Measurements from ENCODE around the gene CRLF1.
A peak's percentile ranks its signal among the peaks of the same experiment; 100 is the strongest.

Gene CRLF1

DNA sequence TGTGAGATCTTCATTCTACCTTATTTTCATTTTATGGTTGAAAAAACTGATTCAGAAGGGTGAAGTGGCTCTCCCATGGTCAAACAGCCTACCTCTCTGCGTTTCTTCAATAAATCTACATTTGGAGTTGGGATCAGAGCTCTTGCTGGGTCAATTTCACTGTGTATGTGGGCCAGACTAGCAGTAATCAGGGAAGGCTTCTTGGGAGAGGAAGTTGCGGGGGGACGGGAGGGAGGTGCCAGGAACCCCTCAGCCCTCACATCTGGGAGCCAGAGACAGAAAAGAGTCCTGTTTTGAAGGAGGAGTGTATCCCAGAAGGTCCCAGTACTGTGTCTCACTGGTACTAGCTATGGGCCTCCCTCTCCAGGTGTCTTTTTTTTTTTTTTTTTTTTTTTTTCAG is 48.0 kb downstream of the CRLF1 start:
- H3K79me2 ChIP-seq (ENCODE audit: insufficient read depth, low read length) = peaks cover 23% of the 10 kb centered on the region
- no peak overlapping the region for H2AFZ ChIP-seq (ENCODE audit: low read depth, low read length, severe bottlenecking)
- no peak for TF ChIP-seq EZH2phosphoT487 (conservative IDR thresholded peaks at IDR 0.05; ENCODE audit: low read length)
- TF ChIP-seq, protein P1, sequence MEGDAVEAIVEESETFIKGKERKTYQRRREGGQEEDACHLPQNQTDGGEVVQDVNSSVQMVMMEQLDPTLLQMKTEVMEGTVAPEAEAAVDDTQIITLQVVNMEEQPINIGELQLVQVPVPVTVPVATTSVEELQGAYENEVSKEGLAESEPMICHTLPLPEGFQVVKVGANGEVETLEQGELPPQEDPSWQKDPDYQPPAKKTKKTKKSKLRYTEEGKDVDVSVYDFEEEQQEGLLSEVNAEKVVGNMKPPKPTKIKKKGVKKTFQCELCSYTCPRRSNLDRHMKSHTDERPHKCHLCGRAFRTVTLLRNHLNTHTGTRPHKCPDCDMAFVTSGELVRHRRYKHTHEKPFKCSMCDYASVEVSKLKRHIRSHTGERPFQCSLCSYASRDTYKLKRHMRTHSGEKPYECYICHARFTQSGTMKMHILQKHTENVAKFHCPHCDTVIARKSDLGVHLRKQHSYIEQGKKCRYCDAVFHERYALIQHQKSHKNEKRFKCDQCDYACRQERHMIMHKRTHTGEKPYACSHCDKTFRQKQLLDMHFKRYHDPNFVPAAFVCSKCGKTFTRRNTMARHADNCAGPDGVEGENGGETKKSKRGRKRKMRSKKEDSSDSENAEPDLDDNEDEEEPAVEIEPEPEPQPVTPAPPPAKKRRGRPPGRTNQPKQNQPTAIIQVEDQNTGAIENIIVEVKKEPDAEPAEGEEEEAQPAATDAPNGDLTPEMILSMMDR (IDR thresholded peaks at IDR 0.05; ENCODE audit: insufficient read depth, low read length, poor library complexity, severe bottlenecking) = no peak
- no peaks in the 10 kb centered on the region for H3K9me2 ChIP-seq (replicated peaks; ENCODE audit: insufficient read depth, low read length)
- H3K36me3 ChIP-seq (ENCODE audit: low read length) = no peaks in the 10 kb centered on the region
- H3K27ac ChIP-seq (ENCODE audit: low read depth, low read length) = peak overlapping the region; percentile 74
- no peaks in the 10 kb centered on the region for H3K27me3 ChIP-seq (ENCODE audit: low read length)
- H3K9me3 ChIP-seq (ENCODE audit: insufficient read depth, low read length) = no peaks in the 10 kb centered on the region
- peaks cover 9% of the 10 kb centered on the region for H3F3A ChIP-seq (ENCODE audit: insufficient read depth)
- H3K9ac ChIP-seq (ENCODE audit: low read length) = peak overlapping the region; percentile 97
- H3K4me3 ChIP-seq (ENCODE audit: insufficient read depth, low read length, poor library complexity, severe bottlenecking) = peak overlapping the region; percentile 94
- H4K20me1 ChIP-seq (ENCODE audit: low read depth, low read length) = no peaks in the 10 kb centered on the region
- peak overlapping the region; percentile 93 for H3K4me2 ChIP-seq (ENCODE audit: low read depth, low read length, poor library complexity, severe bottlenecking)

DNA sequence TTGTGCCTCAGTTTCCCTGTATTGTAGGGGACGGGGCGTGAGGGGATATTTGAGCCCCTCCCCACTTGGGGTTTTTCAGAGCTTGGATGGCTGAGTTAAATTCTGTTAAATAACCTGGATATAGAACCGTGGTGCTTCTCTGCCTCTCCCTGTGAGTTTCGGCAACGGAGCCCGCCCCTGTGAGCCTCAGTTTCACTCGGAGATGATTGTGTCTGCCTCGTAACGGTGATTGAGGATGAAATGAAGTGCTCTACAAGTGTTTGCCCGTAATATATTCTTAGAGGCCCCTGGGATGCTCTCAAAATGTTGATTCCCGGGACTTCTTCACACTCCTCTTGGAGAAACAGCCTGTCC is 48.4 kb downstream of the CRLF1 start:
- Histone ChIP-seq H3K9me3 (ENCODE audit: insufficient read depth, low read length) (no peaks in the 10 kb centered on the region), H3K79me2 (ENCODE audit: insufficient read depth, low read length) (peaks cover 23% of the 10 kb centered on the region), H3K36me3 (ENCODE audit: low read length) (no peaks in the 10 kb centered on the region), H3F3A (ENCODE audit: insufficient read depth) (peaks cover 9% of the 10 kb centered on the region), H2AFZ (ENCODE audit: low read depth, low read length, severe bottlenecking) (no peak overlapping the region), H3K9me2 (replicated peaks; ENCODE audit: insufficient read depth, low read length) (no peaks in the 10 kb centered on the region), H3K27ac (ENCODE audit: low read depth, low read length) (peak overlapping the region; percentile 74), H4K20me1 (ENCODE audit: low read depth, low read length) (no peaks in the 10 kb centered on the region), H3K27me3 (ENCODE audit: low read length) (no peaks in the 10 kb centered on the region), H3K4me2 (ENCODE audit: low read depth, low read length, poor library complexity, severe bottlenecking) (peak overlapping the region; percentile 93), H3K4me3 (ENCODE audit: insufficient read depth, low read length, poor library complexity, severe bottlenecking) (peak overlapping the region; percentile 94), H3K9ac (ENCODE audit: low read length) (peak overlapping the region; percentile 97)
- TF ChIP-seq, protein P1 (IDR thresholded peaks at IDR 0.05; ENCODE audit: insufficient read depth, low read length, poor library complexity, severe bottlenecking) = no peak
- TF ChIP-seq EZH2phosphoT487 (conservative IDR thresholded peaks at IDR 0.05; ENCODE audit: low read length) = no peak

DNA sequence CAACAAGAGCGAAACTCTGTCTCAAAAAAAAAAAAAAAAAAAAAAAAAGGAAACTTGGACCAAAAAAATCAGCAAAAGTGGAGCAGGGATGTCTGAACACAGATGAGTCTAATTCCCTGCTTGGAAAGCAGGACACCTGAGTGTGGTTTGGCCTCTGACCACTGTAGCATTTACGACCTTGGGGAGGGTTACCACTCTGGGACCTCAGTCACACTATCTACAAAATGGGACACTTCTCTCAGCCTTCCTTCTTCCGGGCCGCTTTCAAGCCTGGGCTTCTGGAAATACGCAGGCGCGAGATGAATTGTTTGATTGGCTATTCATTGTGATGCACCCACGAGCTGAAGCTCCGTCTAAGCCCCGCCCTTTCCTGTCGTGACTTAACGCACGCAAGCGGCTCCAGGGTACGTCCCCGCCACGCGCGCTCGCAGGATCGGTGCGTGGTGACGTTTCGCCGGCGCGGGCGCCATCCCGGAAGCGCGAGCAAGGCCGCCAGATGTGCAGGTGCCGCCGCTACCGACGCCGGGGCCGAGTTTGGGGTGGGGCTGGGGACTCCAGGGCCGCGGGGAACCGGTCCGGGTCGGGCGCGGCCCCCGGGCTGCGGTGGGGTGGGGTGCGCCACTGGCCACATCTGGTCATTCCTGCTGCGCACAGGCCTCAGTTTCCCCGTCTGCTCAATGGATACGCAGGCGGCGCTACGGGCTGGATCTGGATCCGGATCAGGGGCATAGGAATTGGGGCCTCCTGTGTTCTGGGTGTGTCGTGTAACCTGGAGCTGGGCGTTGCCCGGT is 49.0 kb downstream of the CRLF1 start, which contains the start of gene KXD1:
Gene KXD1 (plus strand): TSS at position 460 of the 791 bp plus-strand sequence. CDS start 4,187 bp downstream, outside the sequence.
- Histone ChIP-seq H4K20me1 (ENCODE audit: low read depth, low read length) (no peaks in the 10 kb centered on the region), H3K9me3 (ENCODE audit: insufficient read depth, low read length) (no peaks in the 10 kb centered on the region), H3K27ac (ENCODE audit: low read depth, low read length) (peak within 1 kb of the TSS; percentile 74), H3F3A (ENCODE audit: insufficient read depth) (peaks cover 9% of the 10 kb centered on the region), H3K36me3 (ENCODE audit: low read length) (no peaks in the 10 kb centered on the region), H2AFZ (ENCODE audit: low read depth, low read length, severe bottlenecking) (no peak within 1 kb of the TSS), H3K9ac (ENCODE audit: low read length) (peak within 1 kb of the TSS; percentile 97), H3K27me3 (ENCODE audit: low read length) (no peaks in the 10 kb centered on the region), H3K4me2 (ENCODE audit: low read depth, low read length, poor library complexity, severe bottlenecking) (peak within 1 kb of the TSS; percentile 93), H3K79me2 (ENCODE audit: insufficient read depth, low read length) (peaks cover 23% of the 10 kb centered on the region), H3K9me2 (replicated peaks; ENCODE audit: insufficient read depth, low read length) (no peaks in the 10 kb centered on the region), H3K4me3 (ENCODE audit: insufficient read depth, low read length, poor library complexity, severe bottlenecking) (peak within 1 kb of the TSS; percentile 94)
- TF ChIP-seq, protein P1 (IDR thresholded peaks at IDR 0.05; ENCODE audit: insufficient read depth, low read length, poor library complexity, severe bottlenecking) = no peak
- no peak for TF ChIP-seq EZH2phosphoT487 (conservative IDR thresholded peaks at IDR 0.05; ENCODE audit: low read length)
